Keratinocyte (primary cell): ENCODE results near the gene CT55. TPM values are rescaled to one million over a fixed set of nuclear protein-coding genes. Genes with fewer than 3 reads are reported as not detected.

ENCODE experiments used
- DNase-seq: peaks from one replicate; pipeline ENCODE4 v3.0.0-alpha.2; 2011; ENCODE audit warnings: low read depth, missing footprints, low spot score
- FAIRE-seq: peaks from 2 replicates; lab custom pipeline; 2011; peaks lifted over from hg19 to GRCh38; lab: Jason Lieb, UNC
- H2AFZ ChIP-seq: 2 replicates; pipeline ENCODE4 v1.6.0; 2012; ENCODE audit warnings: low read length, control low read depth, inconsistent platforms; ENCODE audit not compliant: control insufficient read depth
- H3K27ac ChIP-seq: 2 replicates; pipeline ENCODE4 v1.5.1; 2011; ENCODE audit warnings: low read length; ENCODE audit not compliant: control insufficient read depth, insufficient read depth
- H3K27me3 ChIP-seq: 3 replicates; pipeline ENCODE4 v1.6.0; 2011; ENCODE audit warnings: low read length; ENCODE audit not compliant: control insufficient read depth, insufficient read depth; ENCODE audit errors: extremely low read depth
- H3K36me3 ChIP-seq, 2 experiments: 2 replicates in 1 of 2; 3 replicates in 1 of 2; pipeline ENCODE4 v1.5.1; 2011; ENCODE audit warnings: low read length in 2 of 2, mild to moderate bottlenecking in 1 of 2; ENCODE audit not compliant: control insufficient read depth in 2 of 2, insufficient read depth in 2 of 2; ENCODE audit errors: extremely low read depth in 1 of 2
- H3K4me1 ChIP-seq: 3 replicates; pipeline ENCODE4 v1.5.1; 2011; ENCODE audit warnings: low read length; ENCODE audit not compliant: control insufficient read depth, insufficient read depth; ENCODE audit errors: extremely low read depth
- H3K4me2 ChIP-seq: 3 replicates; pipeline ENCODE4 v1.6.0; 2011; ENCODE audit warnings: low read depth, low read length; ENCODE audit not compliant: control insufficient read depth, insufficient read depth; ENCODE audit errors: extremely low read depth
- H3K4me3 ChIP-seq, 3 experiments: fragments of 200-600 bp in 1 of 3; sonication (generic) in 1 of 3; 2 replicates in 2 of 3; 3 replicates in 1 of 3; pipeline ENCODE4 v1.5.1; 2011 to 2016; ENCODE audit warnings: low read length in 3 of 3, mild to moderate bottlenecking in 3 of 3, control low read depth in 2 of 3, inconsistent platforms in 1 of 3, low read depth in 1 of 3, mixed read lengths in 1 of 3, mixed run types in 1 of 3, moderate library complexity in 1 of 3; ENCODE audit not compliant: control insufficient read depth in 2 of 3, insufficient read depth in 2 of 3; ENCODE audit errors: extremely low read depth in 1 of 3
- H3K79me2 ChIP-seq: 2 replicates; pipeline ENCODE4 v1.6.0; 2012; ENCODE audit warnings: low read length; ENCODE audit not compliant: control insufficient read depth, insufficient read depth
- H3K9ac ChIP-seq: 3 replicates; pipeline ENCODE4 v1.6.0; 2011; ENCODE audit warnings: low read length; ENCODE audit not compliant: control insufficient read depth, insufficient read depth; ENCODE audit errors: extremely low read depth
- H3K9me1 ChIP-seq: 3 replicates; pipeline ENCODE4 v1.6.0; 2011; ENCODE audit warnings: low read length; ENCODE audit not compliant: control insufficient read depth, insufficient read depth; ENCODE audit errors: extremely low read depth
- H3K9me3 ChIP-seq: 2 replicates; pipeline ENCODE4 v1.5.1; 2012; ENCODE audit warnings: low read depth, low read length; ENCODE audit not compliant: control insufficient read depth
- H4K20me1 ChIP-seq: 3 replicates; pipeline ENCODE4 v1.6.0; 2011; ENCODE audit warnings: low read length; ENCODE audit not compliant: control insufficient read depth, insufficient read depth; ENCODE audit errors: extremely low read depth
- CTCF ChIP-seq, 3 experiments: IDR thresholded peaks in 1 of 3; conservative IDR thresholded peaks in 1 of 3; optimal IDR thresholded peaks in 1 of 3; 2 replicates in 2 of 3; 3 replicates in 1 of 3; pipeline versions ENCODE3 to v1.5.1; 2011; ENCODE audit warnings: low read length in 3 of 3, mild to moderate bottlenecking in 3 of 3, moderate library complexity in 2 of 3, control low read depth in 1 of 3, inconsistent platforms in 1 of 3; ENCODE audit not compliant: insufficient read depth in 2 of 3; ENCODE audit errors: extremely low read depth in 1 of 3
- EZH2 ChIP-seq: IDR thresholded peaks from one replicate; pipeline ENCODE4 v1.6.1; 2012; ENCODE audit warnings: inconsistent platforms, mild to moderate bottlenecking, low read length, moderate library complexity
- dilution Hi-C: fragments of 300-500 bp; cut with MboI; formaldehyde crosslinking; loops from one replicate; pipeline ENCODE4 v1.7.0; 2020; ENCODE audit warnings: low sequenced_read_pairs; ENCODE audit not compliant: extremely low pct_ligation_motif_present
- polyA plus RNA-seq, 5 experiments: library from polyadenylated mRNA; depleted of rRNA in 3 of 5; stranded (reverse) in 3 of 5; stranded (forward) in 1 of 5; unstranded in 1 of 5; fragments of >200 nt; gene quantifications; 1 replicate in 1 of 5; 2 replicates in 3 of 5; 3 replicates in 1 of 5; pipeline versions ENCODE4 v1.2.1 to v1.2.3, GENCODE V29; 2011 to 2012; ENCODE audit warnings: missing spikeins in 2 of 5, low read depth in 1 of 5, low replicate concordance in 1 of 5

CT55 gene
- polyA plus RNA-seq, 1 donor (not counting 4 experiments of a cell fraction or from before 2014, with no cell fraction given), result not detected

- Histone ChIP-seq H3K27me3 (no peaks in the 10 kb centered on the region), H3K36me3 (no peaks in the 10 kb centered on the region), H4K20me1 (no peaks in the 10 kb centered on the region), H3K4me3 (no peak overlapping the region), H3K27ac (no peak overlapping the region), H3K9me3 (no peaks in the 10 kb centered on the region), H3K9me1 (no peaks in the 10 kb centered on the region), H3K4me2 (no peak overlapping the region), H2AFZ (no peak overlapping the region), H3K4me1 (no peaks in the 10 kb centered on the region), H3K79me2 (no peaks in the 10 kb centered on the region), H3K9ac (no peak overlapping the region)
- TF ChIP-seq CTCF (optimal IDR thresholded peaks at IDR 0.05 in 1 of 3, IDR thresholded peaks at IDR 0.05 in 1 of 3, conservative IDR thresholded peaks at IDR 0.05 in 1 of 3; ENCODE audit: extremely low read depth in 1 of 3, insufficient read depth in 2 of 3, low read length in 3 of 3) (no peak), EZH2 (no peak)
- dilution Hi-C loops, result no loop called here
- DNase-seq (no peak), FAIRE-seq (no peak)
Measured at GRCh38 chrX:135191838-135192237, 20.6 kb upstream of the CT55 start.

- Histone ChIP-seq H3K4me1 (no peaks in the 10 kb centered on the region), H3K27ac (no peak overlapping the region), H3K9me3 (no peaks in the 10 kb centered on the region), H3K27me3 (no peaks in the 10 kb centered on the region), H3K36me3 (no peaks in the 10 kb centered on the region), H3K9ac (no peak overlapping the region), H4K20me1 (no peaks in the 10 kb centered on the region), H3K79me2 (no peaks in the 10 kb centered on the region), H3K4me3 (no peak overlapping the region), H2AFZ (no peak overlapping the region), H3K4me2 (no peak overlapping the region), H3K9me1 (no peaks in the 10 kb centered on the region)
- TF ChIP-seq EZH2 (no peak), CTCF (optimal IDR thresholded peaks at IDR 0.05 in 1 of 3, IDR thresholded peaks at IDR 0.05 in 1 of 3, conservative IDR thresholded peaks at IDR 0.05 in 1 of 3; ENCODE audit: extremely low read depth in 1 of 3, insufficient read depth in 2 of 3, low read length in 3 of 3) (peak; percentile 33 to 67 (median 51))
- DNase-seq, result no peak
- FAIRE-seq, result no peak
- dilution Hi-C loops, result no loop called here
Measured at GRCh38 chrX:135185795-135186443, 14.7 kb upstream of the CT55 start.
